ENCODE measurements around the gene CACNA2D4. TPM values are rescaled to one million over a fixed set of nuclear protein-coding genes. Genes with fewer than 3 reads are reported as not detected.

The CACNA2D4 gene
- total RNA-seq, 1 experiment from 2014 or later, result 3.6 TPM

- Histone ChIP-seq H3K4me1 (0 out of 2 replicates have a peak, but pooled peaks cover 4% of the 10 kb centered on the region), H3K4me3 (no peak overlapping the region), H3K27ac (no peak overlapping the region), H3K9me3 (replicated peaks) (no peaks in the 10 kb centered on the region), H3K27me3 (peaks cover 20% of the 10 kb centered on the region), H3K36me3 (no peaks in the 10 kb centered on the region)
- DNase-seq, result no peak
Observed at GRCh38 chr12:1815814-1816729, 102.4 kb downstream of the CACNA2D4 start.

GRCh38 chr12:1815108-1815507 lies 103.3 kb downstream of the CACNA2D4 start:
- Histone ChIP-seq H3K4me1 (0 out of 2 replicates have a peak, but pooled peaks cover 4% of the 10 kb centered on the region), H3K9me3 (replicated peaks) (no peaks in the 10 kb centered on the region), H3K27ac (no peak overlapping the region), H3K27me3 (peaks cover 10% of the 10 kb centered on the region), H3K36me3 (no peaks in the 10 kb centered on the region), H3K4me3 (no peak overlapping the region)
- DNase-seq, result no peak

GRCh38 chr12:1814266-1814665 lies 104.2 kb downstream of the CACNA2D4 start:
- Histone ChIP-seq H3K4me3 (no peak overlapping the region), H3K27me3 (peaks cover 2% of the 10 kb centered on the region; the same call in 1 of the 2 replicates), H3K4me1 (no peaks in the 10 kb centered on the region), H3K36me3 (no peaks in the 10 kb centered on the region), H3K9me3 (replicated peaks) (no peaks in the 10 kb centered on the region), H3K27ac (no peak overlapping the region)
- DNase-seq, result no peak

GRCh38 chr12:1812650-1813302 lies 105.7 kb downstream of the CACNA2D4 start:
- Histone ChIP-seq H3K4me3 (no peak overlapping the region), H3K36me3 (no peaks in the 10 kb centered on the region), H3K27ac (no peak overlapping the region), H3K4me1 (no peaks in the 10 kb centered on the region), H3K9me3 (replicated peaks) (no peaks in the 10 kb centered on the region), H3K27me3 (no peaks in the 10 kb centered on the region)
- peak; percentile 39 to 63 for DNase-seq

- Histone ChIP-seq H3K27ac (no peak overlapping the region), H3K9me3 (replicated peaks) (no peaks in the 10 kb centered on the region), H3K36me3 (no peaks in the 10 kb centered on the region), H3K4me3 (no peak overlapping the region), H3K4me1 (no peaks in the 10 kb centered on the region), H3K27me3 (no peaks in the 10 kb centered on the region)
- no peak for DNase-seq
Observed at GRCh38 chr12:1811948-1812291, 106.5 kb downstream of the CACNA2D4 start.

- no peaks in the 10 kb centered on the region for H3K36me3 ChIP-seq
- no peaks in the 10 kb centered on the region for H3K9me3 ChIP-seq (replicated peaks)
Observed at GRCh38 chr12:1811281-1811947, 107.0 kb downstream of the CACNA2D4 start.

GRCh38 chr12:1810931-1811280 lies 107.5 kb downstream of the CACNA2D4 start:
- DNase-seq, result no peak
- Histone ChIP-seq H3K4me1 (no peaks in the 10 kb centered on the region), H3K4me3 (no peak overlapping the region), H3K27me3 (no peaks in the 10 kb centered on the region), H3K9me3 (replicated peaks) (no peaks in the 10 kb centered on the region), H3K36me3 (no peaks in the 10 kb centered on the region), H3K27ac (no peak overlapping the region)

More at GRCh38 chr12:1811281-1811947, 107.0 kb downstream of the CACNA2D4 start:
- H3K27me3 ChIP-seq, result no peaks in the 10 kb centered on the region
- H3K4me3 ChIP-seq, result no peak overlapping the region
- H3K4me1 ChIP-seq, result no peaks in the 10 kb centered on the region
- no peak for DNase-seq
- H3K27ac ChIP-seq, result no peak overlapping the region

- no peaks in the 10 kb centered on the region for H3K4me1 ChIP-seq
- H3K4me3 ChIP-seq, result no peak overlapping the region
- no peak overlapping the region for H3K27ac ChIP-seq
- DNase-seq, result no peak
- H3K9me3 ChIP-seq (replicated peaks), result no peaks in the 10 kb centered on the region
- no peaks in the 10 kb centered on the region for H3K27me3 ChIP-seq
- H3K36me3 ChIP-seq, result no peaks in the 10 kb centered on the region
Observed at GRCh38 chr12:1810201-1810930, 108.1 kb downstream of the CACNA2D4 start.

- Histone ChIP-seq H3K4me3 (no peak overlapping the region), H3K9me3 (replicated peaks) (no peaks in the 10 kb centered on the region), H3K27ac (no peak overlapping the region), H3K27me3 (no peaks in the 10 kb centered on the region), H3K4me1 (no peaks in the 10 kb centered on the region), H3K36me3 (no peaks in the 10 kb centered on the region)
- DNase-seq, result no peak
Observed at GRCh38 chr12:1809591-1810190, 108.8 kb downstream of the CACNA2D4 start.

- Histone ChIP-seq H3K4me1 (no peaks in the 10 kb centered on the region), H3K27me3 (no peaks in the 10 kb centered on the region), H3K36me3 (no peaks in the 10 kb centered on the region), H3K27ac (no peak overlapping the region), H3K4me3 (no peak overlapping the region), H3K9me3 (replicated peaks) (no peaks in the 10 kb centered on the region)
- DNase-seq, result no peak
Observed at GRCh38 chr12:1808798-1809480, 109.5 kb downstream of the CACNA2D4 start.

- H3K36me3 ChIP-seq, result no peaks in the 10 kb centered on the region
- no peak overlapping the region for H3K4me3 ChIP-seq
- H3K27me3 ChIP-seq, result no peaks in the 10 kb centered on the region
- DNase-seq, result no peak
- H3K9me3 ChIP-seq (replicated peaks), result no peaks in the 10 kb centered on the region
- no peaks in the 10 kb centered on the region for H3K4me1 ChIP-seq
- no peak overlapping the region for H3K27ac ChIP-seq
Observed at GRCh38 chr12:1808036-1808797, 110.2 kb downstream of the CACNA2D4 start.

GRCh38 chr12:1807087-1807860 lies 111.2 kb downstream of the CACNA2D4 start:
- no peaks in the 10 kb centered on the region for H3K36me3 ChIP-seq
- no peaks in the 10 kb centered on the region for H3K4me1 ChIP-seq
- H3K4me3 ChIP-seq, result no peak overlapping the region
- no peak for DNase-seq
- no peaks in the 10 kb centered on the region for H3K9me3 ChIP-seq (replicated peaks)
- no peaks in the 10 kb centered on the region for H3K27me3 ChIP-seq
- H3K27ac ChIP-seq, result no peak overlapping the region

Measured in SJCRH30 (cell line).